GM12875 (cell line): Measurements from ENCODE around the gene RNASE13.

Experiments used
- H3K4me3 ChIP-seq: one replicate; pipeline ENCODE4 v1.5.1; 2011; ENCODE audit warnings: low read depth, low read length, control low read depth
- CTCF ChIP-seq: IDR thresholded peaks from 2 replicates; pipeline ENCODE4 v1.5.1; 2011; ENCODE audit warnings: low read depth, mild to moderate bottlenecking, control low read depth, inconsistent platforms, low read length, moderate library complexity, borderline replicate concordance; ENCODE audit not compliant: insufficient read depth

RNASE13 gene

DNA sequence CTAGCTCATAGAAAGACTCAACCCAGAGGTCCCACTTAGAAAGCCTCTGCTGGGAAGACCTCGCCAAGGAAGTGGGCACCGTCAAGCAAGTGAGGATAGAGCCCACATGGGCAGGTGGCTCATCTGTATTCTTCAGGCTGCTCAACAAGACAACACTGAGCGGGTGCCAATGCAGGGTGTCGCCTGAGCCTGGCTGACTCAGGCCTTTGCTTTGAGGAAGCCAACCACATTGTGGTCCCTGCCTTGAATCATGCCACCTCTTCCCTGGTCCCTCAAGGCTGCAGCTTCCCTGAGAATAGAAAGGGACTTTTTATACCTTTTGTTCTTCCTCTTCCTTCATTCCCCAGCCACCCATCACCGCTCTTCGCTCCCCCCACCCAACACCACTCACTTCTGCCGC, 2.1 kb upstream of the RNASE13 start:
- no peak overlapping the region for H3K4me3 ChIP-seq
- TF ChIP-seq CTCF: no peak

DNA sequence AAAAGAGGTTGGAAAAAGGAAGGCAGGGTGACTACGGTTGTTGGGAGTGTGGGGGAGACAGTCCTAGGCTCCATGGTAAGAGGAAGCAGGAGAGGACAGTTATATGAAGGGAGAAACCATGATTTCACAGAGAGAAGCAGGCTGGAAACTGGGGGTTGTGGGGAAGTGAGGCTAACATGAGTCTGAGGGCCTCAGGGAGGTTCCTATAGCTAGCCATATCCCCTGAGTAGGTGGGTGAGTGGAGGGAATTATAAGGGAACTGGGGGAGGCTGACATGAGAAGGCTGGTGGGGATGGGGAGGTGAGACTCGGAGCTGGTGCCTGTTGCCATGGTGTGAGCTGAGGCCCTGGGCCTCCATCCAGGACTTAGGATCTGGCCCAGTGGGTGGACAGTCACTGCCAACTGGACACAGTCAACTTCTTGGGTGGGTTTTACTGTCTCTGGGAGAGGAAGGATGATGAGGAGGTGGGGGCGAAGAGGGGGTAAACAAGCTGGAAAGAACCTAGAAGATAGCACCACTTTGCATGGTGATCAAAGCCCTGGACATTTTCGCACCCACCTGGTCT, 1.4 kb downstream of the RNASE13 start:
- no peak overlapping the region for H3K4me3 ChIP-seq
- TF ChIP-seq CTCF: no peak

- H3K4me3 ChIP-seq: no peak overlapping the region
- no peak for TF ChIP-seq CTCF
Measured at GRCh38 chr14:21032326-21033132, 2.1 kb downstream of the RNASE13 start.

GRCh38 chr14:21030531-21030930, 4.1 kb downstream of the RNASE13 start:
- no peak for TF ChIP-seq CTCF
- no peak overlapping the region for H3K4me3 ChIP-seq

- no peak for TF ChIP-seq CTCF
- H3K4me3 ChIP-seq: no peak within 1 kb of the TSS
Measured at GRCh38 chr14:21029917-21030316, 4.7 kb downstream of the RNASE13 start, which contains the start of gene TPPP2. Gene TPPP2, plus strand, starts transcription at chr14:21030217. Its CDS starts 365 bp downstream, at chr14:21030582.

DNA sequence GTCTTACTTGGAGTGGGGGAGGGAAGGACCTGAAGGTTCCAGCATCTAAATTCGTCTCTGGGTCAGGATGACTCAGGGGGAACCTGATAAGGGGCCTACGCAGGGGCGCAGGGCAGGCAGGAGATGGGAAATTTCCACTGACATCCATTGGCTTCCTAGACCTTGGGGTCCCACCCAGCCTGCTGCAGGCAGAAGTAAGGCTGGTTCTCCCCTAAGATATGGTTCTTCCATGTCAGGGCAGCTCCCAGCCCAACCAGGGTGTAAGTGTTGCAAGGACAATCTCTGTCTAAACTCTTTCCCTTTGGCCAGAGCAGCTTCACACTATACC, 7.7 kb downstream of the RNASE13 start:
- TF ChIP-seq CTCF: no peak
- no peak overlapping the region for H3K4me3 ChIP-seq
